ENCODE results near the gene VIPR2.

The VIPR2 gene

GRCh38 chr7:159108491-159108890 is 36.2 kb downstream of the VIPR2 start:
- no peaks in the 10 kb centered on the region for H3F3A ChIP-seq (ENCODE audit: insufficient read depth, low read length)
- no peak overlapping the region for H3K9ac ChIP-seq (ENCODE audit: low read length)
- no peak overlapping the region for H3K27ac ChIP-seq (ENCODE audit: low read length)
- no peak overlapping the region for H2AFZ ChIP-seq (ENCODE audit: low read length)
- no peaks in the 10 kb centered on the region for H3K9me3 ChIP-seq (replicated peaks; ENCODE audit: insufficient read depth, low read length)
- no peaks in the 10 kb centered on the region for H4K20me1 ChIP-seq (ENCODE audit: insufficient read depth, low read length)
- no peaks in the 10 kb centered on the region for H3K36me3 ChIP-seq (replicated peaks; ENCODE audit: insufficient read depth, low read length)
- no peak for TF ChIP-seq EZH2phosphoT487 (IDR thresholded peaks at IDR 0.05; ENCODE audit: low read length)
- no peak overlapping the region for H3K4me2 ChIP-seq (ENCODE audit: low read depth, low read length)
- no peaks in the 10 kb centered on the region for H3K79me2 ChIP-seq (ENCODE audit: low read length)
- H3K9me2 ChIP-seq (replicated peaks; ENCODE audit: insufficient read depth, low read length) = no peaks in the 10 kb centered on the region
- H3K4me3 ChIP-seq (ENCODE audit: low read length) = no peak overlapping the region
- DNase-seq = no peak
- no peaks in the 10 kb centered on the region for H3K4me1 ChIP-seq (ENCODE audit: low read length)
- H3K27me3 ChIP-seq (replicated peaks; ENCODE audit: insufficient read depth, low read length) = peaks cover 13% of the 10 kb centered on the region; the same call in 1 of the 2 replicates

- Histone ChIP-seq H3K9me2 (replicated peaks; ENCODE audit: insufficient read depth, low read length) (no peaks in the 10 kb centered on the region), H3F3A (ENCODE audit: insufficient read depth, low read length) (no peaks in the 10 kb centered on the region), H4K20me1 (ENCODE audit: insufficient read depth, low read length) (no peaks in the 10 kb centered on the region), H3K4me1 (ENCODE audit: low read length) (no peaks in the 10 kb centered on the region), H3K79me2 (ENCODE audit: low read length) (no peaks in the 10 kb centered on the region), H3K9me3 (replicated peaks; ENCODE audit: insufficient read depth, low read length) (no peaks in the 10 kb centered on the region), H3K36me3 (replicated peaks; ENCODE audit: insufficient read depth, low read length) (no peaks in the 10 kb centered on the region), H3K4me3 (ENCODE audit: low read length) (no peak overlapping the region), H3K27me3 (replicated peaks; ENCODE audit: insufficient read depth, low read length) (peaks cover 14% of the 10 kb centered on the region; the same call in 1 of the 2 replicates), H3K27ac (ENCODE audit: low read length) (no peak overlapping the region), H2AFZ (ENCODE audit: low read length) (no peak overlapping the region), H3K9ac (ENCODE audit: low read length) (no peak overlapping the region), H3K4me2 (ENCODE audit: low read depth, low read length) (no peak overlapping the region)
- no peak for TF ChIP-seq EZH2phosphoT487 (IDR thresholded peaks at IDR 0.05; ENCODE audit: low read length)
- TF ChIP-seq EZH2 (optimal IDR thresholded peaks at IDR 0.05; ENCODE audit: low read depth, low read length) = no peak
- TF ChIP-seq, protein P1, sequence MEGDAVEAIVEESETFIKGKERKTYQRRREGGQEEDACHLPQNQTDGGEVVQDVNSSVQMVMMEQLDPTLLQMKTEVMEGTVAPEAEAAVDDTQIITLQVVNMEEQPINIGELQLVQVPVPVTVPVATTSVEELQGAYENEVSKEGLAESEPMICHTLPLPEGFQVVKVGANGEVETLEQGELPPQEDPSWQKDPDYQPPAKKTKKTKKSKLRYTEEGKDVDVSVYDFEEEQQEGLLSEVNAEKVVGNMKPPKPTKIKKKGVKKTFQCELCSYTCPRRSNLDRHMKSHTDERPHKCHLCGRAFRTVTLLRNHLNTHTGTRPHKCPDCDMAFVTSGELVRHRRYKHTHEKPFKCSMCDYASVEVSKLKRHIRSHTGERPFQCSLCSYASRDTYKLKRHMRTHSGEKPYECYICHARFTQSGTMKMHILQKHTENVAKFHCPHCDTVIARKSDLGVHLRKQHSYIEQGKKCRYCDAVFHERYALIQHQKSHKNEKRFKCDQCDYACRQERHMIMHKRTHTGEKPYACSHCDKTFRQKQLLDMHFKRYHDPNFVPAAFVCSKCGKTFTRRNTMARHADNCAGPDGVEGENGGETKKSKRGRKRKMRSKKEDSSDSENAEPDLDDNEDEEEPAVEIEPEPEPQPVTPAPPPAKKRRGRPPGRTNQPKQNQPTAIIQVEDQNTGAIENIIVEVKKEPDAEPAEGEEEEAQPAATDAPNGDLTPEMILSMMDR (IDR thresholded peaks at IDR 0.05; ENCODE audit: low read length) = no peak
- DNase-seq = no peak
Measured at GRCh38 chr7:159107161-159107892, 37.3 kb downstream of the VIPR2 start.

GRCh38 chr7:159105832-159106811 is 38.5 kb downstream of the VIPR2 start:
- DNase-seq = no peak
- no peaks in the 10 kb centered on the region for H3K79me2 ChIP-seq (ENCODE audit: low read length)
- H3K36me3 ChIP-seq (replicated peaks; ENCODE audit: insufficient read depth, low read length) = no peaks in the 10 kb centered on the region
- H2AFZ ChIP-seq (ENCODE audit: low read length) = no peak overlapping the region
- H3K9me2 ChIP-seq (replicated peaks; ENCODE audit: insufficient read depth, low read length) = no peaks in the 10 kb centered on the region
- no peaks in the 10 kb centered on the region for H4K20me1 ChIP-seq (ENCODE audit: insufficient read depth, low read length)
- H3K27me3 ChIP-seq (replicated peaks; ENCODE audit: insufficient read depth, low read length) = peaks cover 14% of the 10 kb centered on the region; the same call in 1 of the 2 replicates
- no peak overlapping the region for H3K4me2 ChIP-seq (ENCODE audit: low read depth, low read length)
- no peak overlapping the region for H3K27ac ChIP-seq (ENCODE audit: low read length)
- no peak for TF ChIP-seq EZH2phosphoT487 (IDR thresholded peaks at IDR 0.05; ENCODE audit: low read length)
- TF ChIP-seq EZH2 (optimal IDR thresholded peaks at IDR 0.05; ENCODE audit: low read depth, low read length) = no peak
- TF ChIP-seq, protein P1 (IDR thresholded peaks at IDR 0.05; ENCODE audit: low read length) = no peak
- H3K4me1 ChIP-seq (ENCODE audit: low read length) = no peaks in the 10 kb centered on the region
- no peaks in the 10 kb centered on the region for H3K9me3 ChIP-seq (replicated peaks; ENCODE audit: insufficient read depth, low read length)
- H3F3A ChIP-seq (ENCODE audit: insufficient read depth, low read length) = no peaks in the 10 kb centered on the region
- no peak overlapping the region for H3K4me3 ChIP-seq (ENCODE audit: low read length)
- no peak overlapping the region for H3K9ac ChIP-seq (ENCODE audit: low read length)

All from MM.1S (cell line).